Loucy (cell line): ENCODE results near the gene EDARADD.

Experiments
- H2AFZ ChIP-seq: fragments of 200-600 bp; sonication (generic); 2 replicates; pipeline ENCODE4 v1.6.0; 2016; ENCODE audit warnings: antibody characterized with exemption, mild to moderate bottlenecking, low read length, moderate library complexity
- H3F3A ChIP-seq: fragments of 200-600 bp; 2 replicates; pipeline ENCODE4 v1.6.0; 2016; ENCODE audit warnings: antibody characterized with exemption, low read depth, mild to moderate bottlenecking
- H3K27me3 ChIP-seq: fragments of 200-600 bp; sonication (generic); 2 replicates; pipeline ENCODE4 v1.6.1; 2014; ENCODE audit warnings: low read length, mild to moderate bottlenecking; ENCODE audit not compliant: insufficient read depth, poor library complexity, severe bottlenecking
- H3K36me3 ChIP-seq: fragments of 200-600 bp; sonication (generic); 2 replicates; pipeline ENCODE4 v1.6.1; 2016; ENCODE audit warnings: low read length; ENCODE audit not compliant: insufficient read depth
- H3K4me1 ChIP-seq: fragments of 200-600 bp; sonication (generic); 2 replicates; pipeline ENCODE4 v1.5.1; 2014; ENCODE audit warnings: low read length, mild to moderate bottlenecking; ENCODE audit not compliant: insufficient read depth, poor library complexity, severe bottlenecking
- H3K4me2 ChIP-seq: fragments of 200-600 bp; sonication (generic); 2 replicates; pipeline ENCODE4 v1.6.0; 2014; ENCODE audit warnings: antibody characterized with exemption, low read length, low read depth, mild to moderate bottlenecking; ENCODE audit not compliant: poor library complexity, severe bottlenecking
- H3K4me3 ChIP-seq: fragments of 200-600 bp; sonication (generic); 2 replicates; pipeline ENCODE4 v1.5.1; 2014; ENCODE audit warnings: low read length, mild to moderate bottlenecking, mixed read lengths; ENCODE audit not compliant: poor library complexity, severe bottlenecking
- H3K79me2 ChIP-seq: fragments of 200-600 bp; sonication (generic); 2 replicates; pipeline ENCODE4 v1.6.1; 2014; ENCODE audit warnings: low read length; ENCODE audit not compliant: insufficient read depth
- H3K9ac ChIP-seq: fragments of 200-600 bp; sonication (generic); 2 replicates; pipeline ENCODE4 v1.6.0; 2014; ENCODE audit warnings: mild to moderate bottlenecking, low read depth, low read length, moderate library complexity; ENCODE audit not compliant: poor library complexity, severe bottlenecking
- H3K9me2 ChIP-seq: fragments of 200-600 bp; sonication (generic); replicated peaks from 2 replicates; pipeline ENCODE4 v1.6.1; 2016; ENCODE audit warnings: low read depth, low read length, mixed read lengths
- H3K9me3 ChIP-seq: fragments of 200-600 bp; sonication (generic); 2 replicates; pipeline ENCODE4 v1.6.1; 2014; ENCODE audit warnings: mild to moderate bottlenecking, antibody characterized with exemption, low read length, low read depth; ENCODE audit not compliant: insufficient read depth
- H4K20me1 ChIP-seq: fragments of 200-600 bp; sonication (generic); 2 replicates; pipeline ENCODE4 v1.6.0; 2014; ENCODE audit warnings: antibody characterized with exemption, low read length, mild to moderate bottlenecking; ENCODE audit not compliant: insufficient read depth, poor library complexity, severe bottlenecking
- CTCF ChIP-seq: fragments of 200-600 bp; sonication (generic); conservative IDR thresholded peaks from 2 replicates; pipeline ENCODE4 v1.5.1; 2014; ENCODE audit warnings: mild to moderate bottlenecking, antibody characterized with exemption, low read length
- EZH2phosphoT487 ChIP-seq: fragments of 200-600 bp; IDR thresholded peaks from 2 replicates; pipeline ENCODE4 v1.6.1; 2018; ENCODE audit warnings: antibody characterized with exemption, mild to moderate bottlenecking, moderate library complexity, borderline replicate concordance

EDARADD gene

GRCh38 chr1:236393681-236394481 lies at the start of gene EDARADD:
TSS of gene EDARADD (plus strand) at chr1:236394286. CDS start at chr1:236394445, 159 bp downstream.
- no peaks in the 10 kb centered on the region for H3K36me3 ChIP-seq
- no peak within 1 kb of the TSS for H2AFZ ChIP-seq
- H3F3A ChIP-seq = no peaks in the 10 kb centered on the region
- H3K4me1 ChIP-seq = no peaks in the 10 kb centered on the region
- no peak within 1 kb of the TSS for H3K4me2 ChIP-seq
- H3K79me2 ChIP-seq = no peaks in the 10 kb centered on the region
- H3K4me3 ChIP-seq = no peak within 1 kb of the TSS
- H3K27me3 ChIP-seq = no peaks in the 10 kb centered on the region
- H3K9me3 ChIP-seq = no peaks in the 10 kb centered on the region
- no peaks in the 10 kb centered on the region for H3K9me2 ChIP-seq
- no peaks in the 10 kb centered on the region for H4K20me1 ChIP-seq
- TF ChIP-seq EZH2phosphoT487 (no peak), CTCF (no peak)
- no peak within 1 kb of the TSS for H3K9ac ChIP-seq

GRCh38 chr1:236345728-236346127 lies 48.4 kb upstream of the EDARADD start:
- Histone ChIP-seq H3K9ac (no peak overlapping the region), H3K4me2 (no peak overlapping the region), H3K9me2 (no peaks in the 10 kb centered on the region), H3K4me3 (no peak overlapping the region), H3K36me3 (no peaks in the 10 kb centered on the region), H3K27me3 (no peaks in the 10 kb centered on the region), H3K79me2 (no peaks in the 10 kb centered on the region), H3K4me1 (peaks cover 4% of the 10 kb centered on the region), H2AFZ (no peak overlapping the region), H3K9me3 (no peaks in the 10 kb centered on the region), H3F3A (no peaks in the 10 kb centered on the region), H4K20me1 (no peaks in the 10 kb centered on the region)
- TF ChIP-seq CTCF (peak; percentile 56), EZH2phosphoT487 (no peak)

GRCh38 chr1:236348071-236348470 lies 46.0 kb upstream of the EDARADD start:
- TF ChIP-seq CTCF = no peak
- TF ChIP-seq EZH2phosphoT487 = no peak
- Histone ChIP-seq H3K4me2 (no peak overlapping the region), H3F3A (no peaks in the 10 kb centered on the region), H3K9me3 (no peaks in the 10 kb centered on the region), H3K9me2 (no peaks in the 10 kb centered on the region), H2AFZ (no peak overlapping the region), H3K4me3 (no peak overlapping the region), H4K20me1 (no peaks in the 10 kb centered on the region), H3K36me3 (no peaks in the 10 kb centered on the region), H3K27me3 (no peaks in the 10 kb centered on the region), H3K4me1 (peaks cover 4% of the 10 kb centered on the region), H3K79me2 (no peaks in the 10 kb centered on the region), H3K9ac (no peak overlapping the region)
